DMS 273 (cell line): ENCODE data around the gene FTCDNL1.
A peak's percentile ranks its signal among the peaks of the same experiment; 100 is the strongest.

Experiments
- DNase-seq: peaks from one replicate; lab custom pipeline; 2025; ENCODE audit not compliant: unreplicated experiment; lab: John Stamatoyannopoulos, UW

Gene FTCDNL1

GRCh38 chr2:199743415-199744120 lies 107.4 kb downstream of the FTCDNL1 start:
- DNase-seq: no peak

GRCh38 chr2:199742884-199743283 lies 108.1 kb downstream of the FTCDNL1 start:
- peak; percentile 19 for DNase-seq

GRCh38 chr2:199740111-199740428 lies 110.9 kb downstream of the FTCDNL1 start:
- DNase-seq: no peak

GRCh38 chr2:199739413-199740110 lies 111.4 kb downstream of the FTCDNL1 start:
- DNase-seq: peak; percentile 86

DNA sequence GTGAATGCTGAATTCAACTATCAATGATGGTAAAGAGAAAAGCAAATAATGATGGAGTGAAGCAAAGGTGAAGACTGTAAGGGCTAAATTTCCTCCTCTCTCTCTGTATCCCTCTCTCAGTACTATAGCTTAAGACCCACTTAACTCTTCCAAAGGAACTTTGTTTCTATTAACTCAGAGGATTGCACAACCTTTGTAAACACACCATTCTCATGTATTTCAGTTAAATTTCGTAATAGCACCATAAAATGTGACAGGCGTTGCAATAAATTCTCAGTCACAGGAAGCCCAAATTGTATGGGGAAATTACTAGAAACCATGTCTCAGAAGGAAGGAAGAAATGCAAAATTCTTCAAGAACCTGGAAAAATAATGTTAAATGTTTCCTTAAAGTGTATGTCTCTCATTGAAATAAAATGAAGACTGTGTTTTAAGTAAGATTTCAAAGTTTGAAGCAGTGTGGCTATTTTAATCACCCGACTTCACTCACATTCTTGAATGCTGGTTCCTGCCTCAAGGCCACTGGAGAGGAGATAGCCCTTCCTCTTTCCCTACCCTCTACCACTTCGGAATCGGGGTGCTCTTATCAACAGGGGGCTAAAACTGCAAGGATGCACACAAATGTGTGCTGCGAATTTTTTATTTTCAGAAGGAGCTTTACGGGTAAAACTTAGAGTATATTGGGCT lies 112.1 kb downstream of the FTCDNL1 start:
- no peak for DNase-seq

- no peak for DNase-seq
Observed at GRCh38 chr2:199734651-199735050, 116.3 kb downstream of the FTCDNL1 start.

- no peak for DNase-seq
Observed at GRCh38 chr2:199734011-199734410, 117.0 kb downstream of the FTCDNL1 start.

- DNase-seq: no peak
Observed at GRCh38 chr2:199727801-199728200, 123.2 kb downstream of the FTCDNL1 start.

GRCh38 chr2:199727306-199727705 lies 123.7 kb downstream of the FTCDNL1 start:
- DNase-seq: no peak

DNA sequence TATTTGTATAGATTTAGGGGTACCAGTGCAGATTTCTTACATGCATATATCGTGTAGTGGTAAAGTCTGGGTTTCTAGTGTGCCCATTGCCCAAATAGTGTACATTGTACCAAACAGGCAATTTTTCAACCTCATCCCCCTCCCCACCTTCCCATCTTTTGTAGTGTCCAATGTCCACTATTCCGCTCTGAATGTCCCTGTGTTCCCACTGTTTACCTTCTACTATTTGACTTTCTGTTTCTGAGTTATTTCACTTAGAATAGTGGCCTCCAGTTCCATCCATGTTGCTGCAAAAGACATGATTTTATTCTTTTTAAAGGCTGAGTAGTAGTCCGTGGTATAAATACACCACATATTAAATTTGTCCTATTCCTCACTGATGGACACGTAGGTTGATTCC lies 132.9 kb downstream of the FTCDNL1 start:
- no peak for DNase-seq

- DNase-seq: no peak
Observed at GRCh38 chr2:199717587-199717907, 133.4 kb downstream of the FTCDNL1 start.

DNA sequence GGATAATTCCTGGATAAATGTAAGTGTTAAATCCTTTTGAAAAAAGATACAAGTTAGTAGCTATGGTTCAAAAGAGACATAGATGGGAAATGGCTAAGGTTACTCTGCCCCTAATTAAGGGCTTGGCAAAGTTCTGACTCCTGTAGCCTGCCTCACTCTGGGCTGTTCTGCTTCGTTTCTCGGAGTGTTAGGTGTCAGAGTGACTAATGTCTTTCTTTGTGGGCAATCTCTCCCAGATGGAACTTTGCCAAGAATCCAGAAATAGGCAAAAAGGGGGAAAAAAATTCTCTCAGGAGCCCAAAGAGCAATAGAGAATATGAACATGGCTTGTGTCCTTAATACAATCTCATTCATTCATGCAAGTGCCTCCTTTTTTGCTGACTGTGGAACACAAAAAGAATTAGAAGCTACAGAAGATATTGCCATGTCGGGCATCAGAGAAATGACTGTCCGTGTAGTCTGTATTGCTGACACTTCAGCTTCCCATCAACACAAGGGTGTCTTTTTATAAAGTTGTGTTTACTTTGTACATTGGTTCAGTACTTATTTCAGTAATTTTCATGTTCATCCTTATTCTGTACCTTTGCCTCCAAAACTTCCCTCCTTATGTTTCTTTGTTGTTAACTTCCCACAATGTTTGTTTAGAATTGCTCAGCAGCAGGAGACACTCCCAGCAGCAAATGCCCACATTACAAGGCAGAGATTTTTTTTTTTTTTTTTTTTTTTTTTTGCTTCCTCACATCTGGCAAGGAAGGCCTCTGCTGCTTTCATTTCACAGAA lies 134.0 kb downstream of the FTCDNL1 start:
- DNase-seq: peak; percentile 47

GRCh38 chr2:199713746-199714145 lies 137.2 kb downstream of the FTCDNL1 start:
- no peak for DNase-seq

GRCh38 chr2:199710551-199710950 lies 140.4 kb downstream of the FTCDNL1 start:
- no peak for DNase-seq
